SU-DHL-6 (cell line): Measurements from ENCODE around the gene TAOK1.

Source experiments
- EZH2phosphoT487 ChIP-seq: fragments of 200-600 bp; sonication (generic), shearing (Covaris generic); conservative IDR thresholded peaks from 2 replicates; pipeline ENCODE4 v1.6.1; 2018; ENCODE audit warnings: mild to moderate bottlenecking, antibody characterized with exemption, low read length, moderate library complexity, mixed read lengths
- TF ChIP-seq, protein P1 (sequence below): fragments of 200-600 bp; sonication (generic); IDR thresholded peaks from one replicate; pipeline ENCODE4 v1.5.1; 2017; ENCODE audit warnings: antibody characterized with exemption, mild to moderate bottlenecking, low read length, moderate library complexity; ENCODE audit not compliant: insufficient read depth, poor library complexity, severe bottlenecking

DNA sequence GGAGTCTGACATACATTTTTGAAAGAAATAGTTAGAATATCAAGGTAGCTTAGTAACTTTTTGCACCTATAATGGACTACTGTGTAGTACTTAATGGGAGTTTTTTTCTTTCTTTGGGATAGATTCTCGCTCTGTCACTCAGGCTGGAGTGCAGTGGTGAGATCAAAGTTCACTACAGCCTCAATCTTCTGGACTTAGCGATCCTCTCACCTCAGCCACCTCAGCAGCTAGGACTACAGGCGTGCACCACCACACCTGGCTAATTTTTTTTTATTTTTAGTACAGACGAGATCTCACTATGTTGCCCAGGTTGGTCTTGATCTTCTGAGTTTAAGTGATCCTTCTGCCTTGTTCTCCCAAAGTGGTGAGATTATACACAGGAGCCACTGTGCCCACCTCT lies 9.5 kb downstream of the TAOK1 start:
- TF ChIP-seq, protein P1, sequence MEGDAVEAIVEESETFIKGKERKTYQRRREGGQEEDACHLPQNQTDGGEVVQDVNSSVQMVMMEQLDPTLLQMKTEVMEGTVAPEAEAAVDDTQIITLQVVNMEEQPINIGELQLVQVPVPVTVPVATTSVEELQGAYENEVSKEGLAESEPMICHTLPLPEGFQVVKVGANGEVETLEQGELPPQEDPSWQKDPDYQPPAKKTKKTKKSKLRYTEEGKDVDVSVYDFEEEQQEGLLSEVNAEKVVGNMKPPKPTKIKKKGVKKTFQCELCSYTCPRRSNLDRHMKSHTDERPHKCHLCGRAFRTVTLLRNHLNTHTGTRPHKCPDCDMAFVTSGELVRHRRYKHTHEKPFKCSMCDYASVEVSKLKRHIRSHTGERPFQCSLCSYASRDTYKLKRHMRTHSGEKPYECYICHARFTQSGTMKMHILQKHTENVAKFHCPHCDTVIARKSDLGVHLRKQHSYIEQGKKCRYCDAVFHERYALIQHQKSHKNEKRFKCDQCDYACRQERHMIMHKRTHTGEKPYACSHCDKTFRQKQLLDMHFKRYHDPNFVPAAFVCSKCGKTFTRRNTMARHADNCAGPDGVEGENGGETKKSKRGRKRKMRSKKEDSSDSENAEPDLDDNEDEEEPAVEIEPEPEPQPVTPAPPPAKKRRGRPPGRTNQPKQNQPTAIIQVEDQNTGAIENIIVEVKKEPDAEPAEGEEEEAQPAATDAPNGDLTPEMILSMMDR, result no peak
- TF ChIP-seq EZH2phosphoT487, result no peak
